H1 (cell line): ENCODE results near the gene EVC2.

Experiments used
- CREB1 ChIP-seq: IDR thresholded peaks from 2 replicates; pipeline ENCODE4 v1.6.1; 2012; ENCODE audit warnings: inconsistent platforms
- CTCF ChIP-seq, 3 experiments: IDR thresholded peaks; 1 replicate in 2 of 3; 2 replicates in 1 of 3; pipeline versions ENCODE4 v1.5.1 to v1.6.1; 2011; ENCODE audit warnings: low read length in 3 of 3, mild to moderate bottlenecking in 3 of 3, inconsistent platforms in 2 of 3, low read depth in 1 of 3, moderate library complexity in 1 of 3; ENCODE audit not compliant: insufficient read depth in 1 of 3; ENCODE audit errors: control extremely low read depth in 1 of 3

DNA sequence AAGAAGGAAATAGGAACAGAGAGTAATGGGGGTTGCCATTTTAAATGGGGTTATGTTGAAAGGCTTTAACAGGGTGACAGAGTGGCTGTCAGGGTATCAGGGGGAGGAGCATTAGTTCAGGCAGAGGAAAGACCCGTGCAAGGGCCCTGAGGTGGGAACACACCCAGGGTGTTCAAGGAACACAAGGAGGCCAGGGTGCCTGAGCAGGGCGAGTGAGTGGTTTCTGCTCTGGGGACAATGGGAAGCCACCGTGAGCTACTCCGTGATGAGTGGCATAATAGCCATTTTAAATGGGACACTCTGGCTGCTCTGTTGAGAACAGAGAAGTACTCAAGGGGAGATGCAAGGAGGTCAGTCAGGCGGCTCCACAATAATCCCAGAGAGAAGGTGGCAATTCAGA, 4.5 kb downstream of the EVC2 start:
- no peak for TF ChIP-seq CREB1
- no peak for TF ChIP-seq CTCF (IDR thresholded peaks at IDR 0.05; ENCODE audit: control extremely low read depth in 1 of 3, insufficient read depth in 1 of 3, low read depth in 1 of 3, low read length in 3 of 3)
